Hematopoietic multipotent progenitor cell (in vitro differentiated cells): Measurements from ENCODE around the gene RAB8A. TPM values are rescaled to one million over a fixed set of nuclear protein-coding genes. Genes with fewer than 3 reads are reported as not detected.

Source experiments
- DNase-seq, 3 donors: peaks; one replicate each; pipeline ENCODE4 v3.0.0-alpha.2; 2011 to 2015; ENCODE audit warnings: low read depth in 2 of 3, low spot score in 2 of 3
- total RNA-seq: library from RNA; depleted of rRNA; stranded (reverse); fragments of >200 nt; gene quantifications from one replicate; pipeline ENCODE4 v1.2.3, GENCODE V29; 2012

The RAB8A gene
- total RNA-seq, 1 donor = 130 TPM

DNA sequence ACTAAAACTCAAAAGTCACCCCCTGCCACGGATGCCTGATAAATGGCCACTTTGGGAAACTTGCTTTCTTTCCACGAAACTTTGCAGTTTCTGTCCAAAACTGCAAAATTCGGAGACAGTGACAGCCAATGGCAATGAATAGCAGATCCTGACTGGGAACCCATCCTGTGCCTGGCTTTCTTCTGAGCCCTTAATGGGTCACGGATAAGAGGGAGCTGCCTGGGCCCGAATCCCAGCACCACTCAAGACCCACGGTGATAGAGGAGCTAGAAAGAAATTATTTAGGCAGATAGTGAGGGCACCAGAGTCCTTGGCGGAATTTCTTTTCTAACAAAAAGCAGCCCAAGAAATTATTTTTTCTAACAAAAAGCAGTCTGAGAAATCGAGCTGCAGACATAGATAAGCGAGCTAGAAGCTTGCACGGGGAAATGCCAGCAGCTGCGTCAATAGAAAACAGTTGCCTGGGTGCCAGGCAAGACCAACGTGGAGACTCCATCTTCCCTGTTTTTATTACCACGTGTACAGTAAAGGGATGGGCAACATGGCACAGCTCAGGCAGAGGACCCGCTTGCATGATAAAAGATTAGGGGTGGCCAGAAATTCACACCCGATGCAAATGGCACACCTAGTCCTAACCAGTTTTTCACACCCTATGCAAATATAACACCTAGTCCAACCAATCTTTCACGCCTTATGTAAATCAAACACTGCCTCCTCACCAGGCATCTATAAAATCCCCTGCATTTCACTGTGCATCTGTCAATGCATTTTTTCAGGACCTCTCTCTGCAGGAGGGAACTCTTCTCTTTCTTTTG lies 24.7 kb downstream of the RAB8A start:
- no peak for DNase-seq

DNA sequence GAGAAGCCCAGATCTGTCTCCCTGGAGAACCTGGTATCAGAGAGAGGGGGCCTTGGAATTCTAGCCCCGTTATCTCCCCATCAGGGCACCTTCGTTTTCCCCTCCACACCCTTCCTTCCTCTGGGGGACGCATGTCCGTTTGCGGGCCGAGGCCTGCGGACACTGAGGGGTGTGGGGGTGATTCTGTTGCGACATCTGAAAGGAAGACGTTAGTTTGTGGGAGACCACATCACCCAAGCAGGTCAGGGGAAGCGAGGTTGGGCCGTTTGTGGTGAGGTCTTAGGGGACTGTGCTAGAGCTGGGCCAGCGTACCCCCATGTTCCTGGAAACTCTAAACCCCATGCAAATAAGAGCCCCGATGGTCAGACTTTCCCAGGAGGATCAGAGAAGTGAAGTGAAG lies 28.1 kb downstream of the RAB8A start:
- DNase-seq = peak in 2 of 3 donors; percentile 83 to 86

DNA sequence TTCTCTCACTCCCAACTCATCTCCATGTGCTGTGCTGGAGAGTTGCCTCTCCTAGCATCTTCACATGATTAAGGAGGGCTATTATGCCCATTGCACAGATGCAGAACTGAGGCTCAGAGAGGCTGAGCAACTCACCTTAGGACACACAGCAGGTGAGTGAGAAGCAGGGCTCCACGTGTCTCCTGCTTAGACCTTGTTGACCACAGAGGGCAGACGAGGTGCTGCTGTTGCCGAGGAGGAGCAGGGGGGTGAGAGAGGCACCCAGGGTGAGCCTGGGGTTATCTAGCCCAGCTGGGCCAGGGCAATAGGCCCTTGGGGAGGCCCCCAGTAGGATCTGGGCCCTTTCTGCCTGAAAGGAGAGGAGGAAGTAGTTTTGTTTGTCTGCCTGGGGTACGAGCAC lies 29.4 kb downstream of the RAB8A start:
- peak in 1 of 3 donors; percentile 81 for DNase-seq

DNA sequence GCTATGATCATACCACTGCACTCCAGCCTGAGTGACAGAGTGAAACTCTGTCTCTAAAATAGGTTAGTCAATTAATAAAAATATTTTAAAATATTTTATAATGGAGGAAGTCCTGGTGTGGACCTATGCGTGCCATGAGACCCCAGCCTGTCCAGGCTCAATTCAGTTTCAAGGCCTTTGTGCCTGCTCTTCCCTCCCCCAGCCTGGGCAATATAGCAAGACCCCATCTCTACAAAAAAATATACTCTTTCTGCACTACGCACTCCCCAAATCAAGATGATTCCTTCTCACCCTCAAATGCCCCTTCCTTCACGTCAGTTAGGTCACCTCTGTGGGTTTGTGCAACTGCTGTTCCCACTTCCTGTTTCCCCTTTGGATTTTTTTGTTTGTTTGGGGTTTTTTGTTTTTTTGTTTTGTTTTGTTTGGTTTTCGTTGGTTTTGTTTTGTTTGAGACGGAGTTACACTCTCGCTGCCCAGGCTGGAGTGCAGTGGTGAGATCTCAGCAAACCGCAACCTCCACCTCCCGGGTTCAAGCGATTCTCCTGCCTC lies 30.4 kb downstream of the RAB8A start:
- DNase-seq = no peak

DNA sequence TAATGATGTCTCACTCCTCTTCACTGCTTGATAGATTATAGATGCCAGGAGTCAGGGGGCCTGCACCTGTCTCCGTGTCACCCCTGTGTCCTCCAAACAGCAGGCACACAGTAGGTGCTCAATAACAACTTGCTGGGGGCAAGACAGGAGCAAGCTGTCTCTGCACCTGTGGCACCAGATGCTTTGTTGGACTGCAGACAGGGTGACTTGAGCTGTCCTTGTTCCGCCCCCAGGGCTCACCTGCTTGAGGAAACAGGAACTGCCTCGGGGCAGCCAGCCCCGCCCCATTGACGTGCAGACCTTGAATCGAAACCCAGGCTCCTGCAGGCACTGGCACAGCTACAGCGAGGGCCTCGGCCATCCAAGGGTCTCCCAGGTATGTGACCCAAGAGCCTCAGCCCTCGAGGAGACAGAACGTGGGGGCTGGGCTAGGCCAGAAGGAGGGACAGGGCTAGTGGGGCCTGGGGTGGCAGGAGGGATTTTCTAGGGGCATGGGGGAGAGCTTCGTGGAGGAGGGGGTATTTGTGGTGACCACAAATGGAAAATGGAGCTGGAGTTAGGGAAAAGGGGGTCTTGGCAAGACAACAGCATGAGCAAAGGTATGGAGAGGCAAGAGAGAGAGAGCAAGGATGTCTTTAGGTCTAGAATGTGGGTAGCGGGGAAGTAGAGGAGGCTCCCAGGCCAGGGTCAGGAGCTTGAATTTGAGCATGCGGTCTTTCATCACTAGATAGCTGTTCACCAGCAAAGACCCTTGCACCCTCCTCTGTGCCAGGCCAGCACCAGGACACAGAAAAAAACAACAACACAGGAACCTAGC lies 31.9 kb downstream of the RAB8A start, which contains the start of gene HSH2D:
Gene HSH2D (plus strand): TSS at position 287 of the 817 bp plus-strand sequence. CDS start 5,066 bp downstream, outside the sequence.
- DNase-seq = peak; percentile 44 to 84 (median 83)

DNA sequence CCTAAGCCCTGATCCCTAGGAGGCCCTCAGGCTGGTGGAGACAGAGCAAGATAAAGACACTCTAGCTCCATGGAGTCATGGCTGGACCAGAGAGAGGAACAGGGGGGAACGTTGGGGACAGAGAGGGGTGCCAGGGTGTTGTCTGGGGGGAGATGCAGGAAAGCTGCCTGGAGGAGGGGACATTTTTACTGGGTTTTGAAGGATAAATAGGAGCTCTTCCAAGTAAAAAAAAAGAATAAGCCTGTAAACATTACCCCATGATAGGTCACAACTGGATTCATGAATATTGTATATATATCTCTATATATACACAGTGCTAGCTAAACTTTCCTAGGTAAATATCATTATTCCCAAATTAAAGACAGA lies 32.5 kb downstream of the RAB8A start:
- DNase-seq = no peak

DNA sequence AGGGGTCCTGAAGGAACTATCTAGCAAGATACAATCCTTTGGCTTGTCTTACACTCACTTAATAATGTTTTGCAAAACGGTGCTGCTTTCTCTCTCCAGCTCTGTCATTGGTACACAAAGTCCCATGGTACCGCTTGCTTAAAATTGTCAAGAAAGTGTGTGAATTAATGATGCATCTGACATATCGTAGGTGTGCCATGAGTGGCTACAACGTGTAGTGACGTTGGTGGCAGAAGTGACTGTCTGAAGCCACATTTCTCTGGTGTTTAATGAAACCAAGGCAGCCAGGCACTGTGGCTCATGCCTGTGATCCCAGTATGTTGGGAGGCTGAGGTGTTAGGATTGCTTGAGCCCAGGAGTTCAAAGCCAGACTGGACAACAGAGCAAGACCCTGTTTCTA lies 34.4 kb downstream of the RAB8A start:
- no peak for DNase-seq

DNA sequence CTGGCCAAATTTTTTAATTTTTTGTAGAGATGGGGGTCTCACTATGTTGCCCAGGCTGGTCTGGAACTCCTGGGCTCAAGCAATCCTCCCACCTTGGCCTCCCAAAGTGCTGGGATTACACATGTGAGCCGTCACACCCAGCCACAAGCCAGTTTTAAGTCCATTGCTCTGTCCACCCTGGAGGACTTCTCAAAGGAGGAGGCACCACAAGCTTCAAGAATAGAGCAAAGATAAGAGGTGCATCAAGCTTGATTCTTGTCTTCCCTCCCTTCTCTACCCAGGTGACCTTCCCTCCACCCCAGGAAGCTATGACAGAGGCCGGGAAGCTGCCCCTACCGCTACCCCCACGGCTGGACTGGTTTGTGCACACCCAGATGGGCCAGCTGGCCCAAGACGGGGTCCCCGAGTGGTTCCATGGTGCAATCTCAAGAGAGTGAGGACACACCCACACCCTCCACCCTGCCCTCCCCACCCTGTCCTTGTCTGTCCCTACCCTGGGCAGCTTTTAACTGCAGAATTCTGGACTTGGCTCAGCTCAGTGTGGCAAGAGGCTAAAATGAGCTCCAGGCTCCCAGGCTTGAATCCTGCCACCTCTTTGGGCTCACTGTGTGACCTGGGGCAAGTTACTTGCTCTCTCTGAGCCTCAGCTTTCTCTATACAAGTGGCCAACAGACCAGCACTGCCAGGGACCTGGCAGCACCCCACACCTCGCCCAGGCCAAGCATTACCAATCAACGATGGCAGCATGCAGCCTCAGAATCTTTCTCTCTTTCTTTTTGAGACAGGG lies 36.9 kb downstream of the RAB8A start:
- DNase-seq = no peak

DNA sequence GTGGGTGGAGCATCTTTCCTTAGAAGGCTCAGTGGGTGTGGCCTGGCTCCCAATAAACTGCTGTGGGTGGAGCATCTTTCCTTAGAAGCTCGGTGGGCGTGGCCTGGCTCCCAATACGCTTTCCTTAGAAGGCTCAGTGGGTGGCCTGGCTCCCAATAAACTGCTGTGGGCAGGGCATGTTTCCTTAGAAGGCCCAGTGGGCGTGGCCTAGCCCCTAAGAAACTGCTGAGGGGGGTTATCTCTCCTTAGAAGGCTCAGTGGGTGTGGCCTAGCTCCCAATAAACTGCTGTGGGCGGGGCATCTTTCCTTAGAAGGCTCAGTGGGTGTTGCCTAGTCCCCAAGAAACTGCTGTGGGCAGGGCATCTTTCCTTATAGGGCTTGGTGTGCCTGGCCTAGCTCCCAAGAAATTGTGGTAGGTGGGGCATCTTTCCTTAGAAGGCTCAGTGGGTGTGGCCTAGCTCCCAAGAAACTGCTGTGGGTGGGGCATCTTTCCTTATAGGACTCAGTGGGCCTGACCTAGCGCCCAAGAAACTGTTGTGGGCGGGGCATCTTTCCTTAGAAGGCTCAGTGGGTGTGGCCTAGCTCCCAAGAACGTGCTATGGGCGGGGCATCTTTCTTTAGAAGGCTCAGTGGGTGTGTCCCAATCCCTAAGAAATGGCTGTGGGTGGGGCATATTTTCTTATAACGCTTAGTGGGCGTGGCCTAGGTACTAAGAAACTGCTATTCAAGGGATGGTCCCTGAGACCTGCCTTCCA lies 42.1 kb downstream of the RAB8A start:
- no peak for DNase-seq

DNA sequence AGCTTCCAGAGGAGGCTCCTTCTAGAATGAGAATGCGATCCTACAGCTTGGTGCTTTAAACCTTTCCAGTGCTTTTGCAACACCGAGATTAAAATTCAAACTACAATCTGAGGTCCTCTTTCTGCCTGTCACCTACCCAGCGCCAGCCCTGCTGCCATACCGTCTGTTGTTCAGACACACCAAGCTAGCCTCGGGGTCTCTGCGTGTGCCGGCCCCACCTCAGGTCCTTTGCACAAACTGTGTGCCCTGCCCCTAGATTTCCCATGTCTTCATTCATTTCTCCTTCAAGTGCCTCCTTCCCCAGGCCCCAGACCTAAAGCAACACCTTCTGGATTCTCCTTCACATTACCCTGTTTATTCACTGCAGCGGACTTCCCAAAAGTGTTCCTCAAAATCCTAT lies 42.9 kb downstream of the RAB8A start:
- no peak for DNase-seq

DNA sequence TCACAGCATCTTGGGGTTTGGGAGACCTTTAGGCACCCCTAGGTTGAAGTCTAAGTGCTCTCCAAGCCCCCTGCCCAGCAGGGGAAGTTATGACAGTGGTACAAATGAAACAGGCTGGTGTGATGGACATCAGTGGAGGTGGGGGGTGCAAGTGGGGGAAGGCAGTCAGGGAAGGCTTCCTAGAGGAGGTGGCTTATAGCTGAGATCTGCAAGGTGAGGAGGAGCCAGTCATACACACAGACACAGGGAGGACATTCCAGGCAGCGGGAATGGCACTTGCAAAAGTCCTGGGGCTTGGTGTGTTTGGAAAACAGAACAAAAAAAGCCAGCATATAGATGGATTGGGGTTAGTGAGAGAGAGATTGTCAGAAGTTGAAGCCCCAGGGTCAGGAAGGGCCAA lies 43.4 kb downstream of the RAB8A start:
- DNase-seq = no peak

DNA sequence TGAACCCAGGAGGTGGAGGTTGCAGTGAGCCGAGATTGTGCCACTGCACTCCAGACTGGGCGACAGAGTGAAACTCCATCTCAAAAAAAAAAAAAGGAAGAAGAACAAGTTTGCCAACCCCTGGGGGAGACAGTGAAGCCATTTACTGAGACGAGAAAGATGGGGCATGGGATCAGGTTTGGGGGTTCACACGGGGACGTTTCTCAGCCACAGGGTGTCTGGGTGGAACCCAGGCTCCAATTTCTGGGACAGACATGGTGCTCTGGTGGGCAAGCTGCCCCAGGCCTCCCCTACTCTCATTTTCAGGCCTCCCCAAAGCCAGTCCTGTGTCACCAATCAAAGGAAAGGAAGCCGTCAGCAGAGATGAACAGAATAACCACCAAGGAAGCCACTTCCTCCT lies 45.2 kb downstream of the RAB8A start:
- DNase-seq = no peak

DNA sequence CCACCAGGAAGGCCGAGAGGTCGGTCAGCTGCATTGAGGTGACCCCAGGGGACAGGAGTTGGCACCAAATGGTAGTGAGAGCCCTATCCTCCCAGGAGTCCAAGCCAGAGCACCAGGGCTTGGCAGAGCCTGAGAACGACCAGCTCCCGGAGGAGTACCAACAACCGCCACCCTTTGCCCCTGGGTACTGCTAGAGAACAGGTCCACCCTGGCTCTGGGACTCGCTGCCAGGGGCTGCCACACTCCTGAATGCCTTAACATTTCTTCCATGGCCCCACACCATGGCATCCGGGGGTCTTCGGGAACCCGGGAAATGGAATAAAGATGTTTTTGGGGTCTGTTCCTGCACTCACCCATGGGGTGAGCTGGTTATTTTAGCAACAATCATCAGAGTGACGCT lies 45.9 kb downstream of the RAB8A start:
- DNase-seq = no peak

DNA sequence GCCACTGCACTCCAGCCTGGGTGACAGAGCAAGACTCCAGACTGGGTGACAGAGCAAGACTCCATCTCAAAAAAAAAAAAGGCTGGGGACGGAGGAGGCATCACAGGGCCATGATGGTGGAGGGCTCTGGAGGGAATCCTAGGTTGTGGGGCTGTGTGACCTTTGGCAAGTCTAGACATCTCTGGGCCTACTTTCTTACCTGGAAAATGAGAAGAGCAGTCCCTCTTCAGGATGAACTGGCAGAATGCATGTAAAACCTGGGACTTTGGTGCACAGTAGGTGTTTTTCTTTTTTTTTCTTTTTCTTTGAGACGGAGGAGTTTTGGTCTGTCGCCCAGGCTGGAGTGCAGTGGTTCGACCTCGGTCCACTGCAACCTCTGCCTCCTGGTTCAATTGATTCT lies 48.0 kb downstream of the RAB8A start:
- DNase-seq = no peak

DNA sequence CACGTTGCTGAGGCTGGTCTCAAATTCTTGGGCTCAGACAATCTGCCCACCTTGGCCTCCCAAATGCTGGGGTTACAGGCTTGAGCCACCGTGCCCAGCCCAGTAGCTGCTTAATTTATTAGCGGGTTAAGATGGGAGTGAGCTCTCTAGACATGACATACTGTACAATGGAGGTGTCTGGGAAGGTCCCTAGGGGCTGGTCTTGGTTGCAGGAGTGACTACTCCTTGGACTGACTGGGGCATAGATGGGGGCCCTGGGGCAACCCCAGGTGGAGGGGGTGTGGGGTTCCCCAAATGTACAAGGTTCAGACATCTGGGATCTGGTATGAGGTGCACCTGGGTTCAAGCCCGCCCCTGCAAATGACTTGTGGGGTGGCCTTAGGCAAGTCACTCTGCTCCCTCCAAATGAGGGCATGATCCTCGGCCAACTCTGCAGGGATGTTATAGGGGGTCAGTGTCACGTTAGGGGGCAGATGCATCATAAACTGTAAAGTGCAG lies 48.8 kb downstream of the RAB8A start:
- DNase-seq = no peak

DNA sequence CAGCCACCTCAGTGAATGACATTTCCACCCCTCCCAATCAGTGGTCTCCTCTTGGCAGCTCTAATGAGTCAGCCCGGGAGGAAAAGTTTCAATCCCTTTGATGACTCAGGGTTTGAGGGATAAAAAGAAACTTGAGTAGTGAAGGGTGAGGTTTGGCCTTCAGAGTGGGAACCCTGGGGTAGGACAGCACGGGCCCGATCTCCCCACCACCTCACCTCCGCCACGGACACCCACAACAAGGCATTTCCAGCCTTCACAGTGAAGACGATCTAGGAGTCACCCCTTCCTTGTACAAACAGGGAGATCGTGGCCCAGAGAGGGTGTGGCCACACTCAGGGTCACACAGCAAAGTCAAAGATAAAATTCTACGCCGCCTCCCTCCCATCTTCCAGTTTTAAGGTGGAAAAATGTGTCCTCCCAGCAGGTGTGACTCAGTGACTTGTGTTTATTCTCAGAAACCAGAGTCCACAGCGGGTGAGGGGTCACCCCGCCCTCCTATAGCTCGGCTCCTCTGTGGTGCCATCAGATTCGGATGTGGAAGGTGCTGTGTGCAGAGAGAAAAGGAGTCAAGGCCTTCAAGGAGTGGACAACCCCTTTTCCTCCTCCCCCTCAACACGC lies 49.4 kb downstream of the RAB8A start:
- no peak for DNase-seq

DNA sequence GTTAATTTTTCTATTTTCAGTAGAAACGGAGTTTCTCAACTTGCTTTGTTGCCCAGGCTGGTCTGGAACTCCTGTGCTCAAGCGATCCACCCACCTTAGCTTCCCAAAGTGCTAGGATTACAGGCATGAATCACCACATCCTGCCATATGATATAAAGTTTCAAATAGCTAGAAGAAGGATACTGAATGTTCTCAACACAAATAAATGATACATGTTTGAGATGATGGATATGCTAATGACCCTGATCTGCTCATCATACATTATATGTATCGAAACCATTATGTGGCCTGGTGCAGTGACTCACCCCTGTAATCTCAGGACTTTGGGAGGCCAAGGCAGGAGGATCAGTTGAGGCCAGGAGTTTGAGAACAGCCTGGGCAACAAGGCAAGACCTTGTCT lies 50.2 kb downstream of the RAB8A start:
- DNase-seq = no peak

DNA sequence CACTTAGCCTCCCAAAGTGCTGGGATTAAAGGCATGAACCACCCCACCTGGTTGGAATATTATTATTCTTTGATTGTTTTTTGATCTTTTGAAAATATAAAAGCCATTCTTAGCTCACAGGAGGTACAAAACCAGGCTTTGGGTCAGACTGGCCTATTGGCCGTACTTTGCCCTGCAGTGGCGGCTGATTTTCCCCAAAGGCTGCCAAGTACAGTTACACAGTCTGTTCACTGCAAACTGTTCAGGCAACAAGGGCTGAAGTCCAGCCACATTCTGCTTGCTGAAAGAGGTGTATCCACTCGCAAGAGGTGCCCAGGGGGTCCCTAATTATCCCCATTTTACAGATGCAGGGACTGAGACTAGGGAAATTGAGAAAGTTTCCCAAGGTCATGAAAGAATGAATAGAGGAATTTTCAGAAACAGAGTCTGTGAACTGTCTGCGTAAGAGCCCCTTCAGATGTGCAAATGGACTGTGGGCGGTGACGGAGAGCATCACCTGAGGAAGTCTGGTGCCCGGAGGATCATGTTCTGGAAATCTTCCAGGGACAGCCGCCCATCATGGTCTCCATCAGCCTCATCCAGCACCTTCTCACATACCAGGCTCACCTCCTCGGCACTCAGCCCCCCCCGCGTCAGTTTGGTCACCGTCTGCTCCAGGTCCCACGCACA lies 52.7 kb downstream of the RAB8A start:
- no peak for DNase-seq

DNA sequence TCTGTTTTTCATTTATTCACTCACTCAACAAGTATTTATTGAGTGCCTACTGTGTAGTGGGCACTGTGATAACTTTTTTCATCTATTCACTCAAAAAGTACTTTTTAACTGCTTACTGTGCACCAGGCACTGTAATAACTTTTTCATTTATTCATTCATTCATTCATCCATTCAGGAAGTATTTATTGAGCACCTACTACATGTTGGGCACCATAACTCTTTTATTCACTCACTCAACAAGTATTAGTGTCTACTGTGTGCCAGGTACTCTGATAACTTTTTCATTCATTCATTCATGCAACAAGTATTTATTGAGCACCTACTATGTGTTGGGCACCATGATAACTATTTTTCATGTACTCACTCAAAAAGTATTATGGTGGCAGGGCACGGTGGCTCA lies 54.7 kb downstream of the RAB8A start:
- no peak for DNase-seq
